ENCODE measurements around the gene BUD13.
"Not testable (repeated sequence)": the region's sequence is repeated elsewhere in the genome, so short reads cannot be mapped to it uniquely, and the experiment has no call there.

The BUD13 gene

GRCh38 chr11:116807601-116808261 is 34.9 kb upstream of the BUD13 start:
- no peaks in the 10 kb centered on the region for H3K36me3 ChIP-seq (ENCODE audit: insufficient read depth, low read length)
- H3K4me2 ChIP-seq (ENCODE audit: low read length): no peak overlapping the region
- H3K9me3 ChIP-seq (replicated peaks; ENCODE audit: low read length): no peaks in the 10 kb centered on the region
- peaks cover 26% of the 10 kb centered on the region for H3K4me1 ChIP-seq (ENCODE audit: control insufficient read depth, insufficient read depth, low read length)
- no peak overlapping the region for H3K4me3 ChIP-seq (ENCODE audit: low read length)
- no peaks in the 10 kb centered on the region for H3K27me3 ChIP-seq (ENCODE audit: control insufficient read depth, insufficient read depth, low read length)
- H3K9ac ChIP-seq (ENCODE audit: low read depth, low read length): peak overlapping the region; percentile 80

DNA sequence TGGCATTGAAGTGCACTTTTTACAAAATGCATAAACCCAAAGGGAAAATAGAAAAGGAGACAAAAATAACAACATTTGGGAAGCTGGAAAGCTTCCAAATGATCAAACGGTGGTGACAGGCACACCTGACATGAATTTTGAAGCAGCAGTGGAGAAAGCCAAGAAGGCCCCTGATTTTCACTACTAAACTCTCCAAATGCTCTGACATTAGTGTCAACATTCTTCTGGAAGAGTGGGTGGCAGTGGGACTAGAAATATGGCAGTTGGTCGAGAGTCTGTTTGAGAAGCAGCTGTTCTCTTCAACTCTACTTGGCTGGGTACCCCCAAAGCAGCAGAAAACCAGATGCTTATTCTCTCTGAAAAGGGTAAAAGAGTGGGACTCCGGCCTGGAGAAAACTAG is 31.2 kb upstream of the BUD13 start:
- Histone ChIP-seq H3K9ac (ENCODE audit: low read depth, low read length) (no peak overlapping the region), H3K9me3 (replicated peaks; ENCODE audit: low read length) (no peaks in the 10 kb centered on the region), H3K36me3 (ENCODE audit: insufficient read depth, low read length) (no peaks in the 10 kb centered on the region), H3K4me1 (ENCODE audit: control insufficient read depth, insufficient read depth, low read length) (peaks cover 14% of the 10 kb centered on the region), H3K4me2 (ENCODE audit: low read length) (no peak overlapping the region), H3K27me3 (ENCODE audit: control insufficient read depth, insufficient read depth, low read length) (peaks cover 3% of the 10 kb centered on the region), H3K4me3 (ENCODE audit: low read length) (no peak overlapping the region)

GRCh38 chr11:116801662-116802061 is 28.9 kb upstream of the BUD13 start:
- H3K4me3 ChIP-seq (ENCODE audit: low read length): not testable (repeated sequence)

GRCh38 chr11:116800610-116801009 is 27.8 kb upstream of the BUD13 start:
- H3K36me3 ChIP-seq (ENCODE audit: insufficient read depth, low read length): no peaks in the 10 kb centered on the region
- no peak overlapping the region for H3K9ac ChIP-seq (ENCODE audit: low read depth, low read length)
- H3K4me2 ChIP-seq (ENCODE audit: low read length): no peak overlapping the region
- no peaks in the 10 kb centered on the region for H3K4me1 ChIP-seq (ENCODE audit: control insufficient read depth, insufficient read depth, low read length)
- H3K27me3 ChIP-seq (ENCODE audit: control insufficient read depth, insufficient read depth, low read length): peaks cover 3% of the 10 kb centered on the region
- H3K4me3 ChIP-seq (ENCODE audit: low read length): no peak overlapping the region
- H3K9me3 ChIP-seq (replicated peaks; ENCODE audit: low read length): no peaks in the 10 kb centered on the region

More at GRCh38 chr11:116801662-116802061, 28.9 kb upstream of the BUD13 start:
- not testable (repeated sequence) for H3K9me3 ChIP-seq (replicated peaks; ENCODE audit: low read length); H3K27me3 ChIP-seq (ENCODE audit: control insufficient read depth, insufficient read depth, low read length); H3K4me1 ChIP-seq (ENCODE audit: control insufficient read depth, insufficient read depth, low read length); H3K36me3 ChIP-seq (ENCODE audit: insufficient read depth, low read length); H3K9ac ChIP-seq (ENCODE audit: low read depth, low read length); H3K4me2 ChIP-seq (ENCODE audit: low read length)

- Histone ChIP-seq H3K36me3 (ENCODE audit: insufficient read depth, low read length) (no peaks in the 10 kb centered on the region), H3K9ac (ENCODE audit: low read depth, low read length) (no peak overlapping the region), H3K9me3 (replicated peaks; ENCODE audit: low read length) (no peaks in the 10 kb centered on the region), H3K27me3 (ENCODE audit: control insufficient read depth, insufficient read depth, low read length) (peaks cover 3% of the 10 kb centered on the region), H3K4me3 (ENCODE audit: low read length) (no peak overlapping the region), H3K4me1 (ENCODE audit: control insufficient read depth, insufficient read depth, low read length) (peaks cover 6% of the 10 kb centered on the region), H3K4me2 (ENCODE audit: low read length) (no peak overlapping the region)
Observed at GRCh38 chr11:116798368-116798767, 25.6 kb upstream of the BUD13 start.

DNA sequence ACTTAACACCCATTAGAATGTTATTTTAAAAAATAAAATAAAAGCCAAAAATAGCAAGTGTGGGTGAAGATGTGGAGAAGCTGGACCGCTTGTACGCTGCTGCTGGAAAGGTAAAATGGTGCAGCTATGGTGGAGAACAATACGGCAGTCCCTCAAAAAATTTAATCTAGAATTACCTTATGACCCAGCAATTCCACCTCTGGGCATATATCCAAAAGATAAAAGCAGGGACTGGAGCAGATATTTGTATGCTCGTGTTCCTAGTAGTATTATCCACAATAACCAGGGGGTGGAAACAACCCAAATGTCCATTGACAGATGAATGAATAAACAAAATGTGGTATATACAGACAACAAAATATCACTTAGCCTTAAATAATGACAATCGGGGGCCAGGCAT is 25.0 kb upstream of the BUD13 start:
- Histone ChIP-seq H3K4me1 (ENCODE audit: control insufficient read depth, insufficient read depth, low read length) (peaks cover 10% of the 10 kb centered on the region), H3K4me2 (ENCODE audit: low read length) (no peak overlapping the region), H3K36me3 (ENCODE audit: insufficient read depth, low read length) (no peaks in the 10 kb centered on the region), H3K4me3 (ENCODE audit: low read length) (no peak overlapping the region), H3K9ac (ENCODE audit: low read depth, low read length) (no peak overlapping the region), H3K27me3 (ENCODE audit: control insufficient read depth, insufficient read depth, low read length) (peaks cover 3% of the 10 kb centered on the region), H3K9me3 (replicated peaks; ENCODE audit: low read length) (no peaks in the 10 kb centered on the region)

- no peaks in the 10 kb centered on the region for H3K36me3 ChIP-seq (ENCODE audit: insufficient read depth, low read length)
Observed at GRCh38 chr11:116796548-116796947, 23.8 kb upstream of the BUD13 start.

GRCh38 chr11:116794851-116795250 is 22.1 kb upstream of the BUD13 start:
- H3K4me2 ChIP-seq (ENCODE audit: low read length): no peak overlapping the region
- no peak overlapping the region for H3K9ac ChIP-seq (ENCODE audit: low read depth, low read length)
- H3K4me3 ChIP-seq (ENCODE audit: low read length): no peak overlapping the region
- no peaks in the 10 kb centered on the region for H3K9me3 ChIP-seq (replicated peaks; ENCODE audit: low read length)
- peaks cover 31% of the 10 kb centered on the region for H3K4me1 ChIP-seq (ENCODE audit: control insufficient read depth, insufficient read depth, low read length)
- H3K36me3 ChIP-seq (ENCODE audit: insufficient read depth, low read length): no peaks in the 10 kb centered on the region
- H3K27me3 ChIP-seq (ENCODE audit: control insufficient read depth, insufficient read depth, low read length): no peaks in the 10 kb centered on the region

More at GRCh38 chr11:116796548-116796947, 23.8 kb upstream of the BUD13 start:
- no peaks in the 10 kb centered on the region for H3K9me3 ChIP-seq (replicated peaks; ENCODE audit: low read length)
- H3K4me3 ChIP-seq (ENCODE audit: low read length): no peak overlapping the region
- H3K4me1 ChIP-seq (ENCODE audit: control insufficient read depth, insufficient read depth, low read length): peaks cover 23% of the 10 kb centered on the region
- H3K9ac ChIP-seq (ENCODE audit: low read depth, low read length): no peak overlapping the region
- H3K27me3 ChIP-seq (ENCODE audit: control insufficient read depth, insufficient read depth, low read length): peaks cover 3% of the 10 kb centered on the region
- H3K4me2 ChIP-seq (ENCODE audit: low read length): no peak overlapping the region

- Histone ChIP-seq H3K4me3 (ENCODE audit: low read length) (no peak overlapping the region), H3K9me3 (replicated peaks; ENCODE audit: low read length) (no peaks in the 10 kb centered on the region), H3K36me3 (ENCODE audit: insufficient read depth, low read length) (no peaks in the 10 kb centered on the region), H3K4me2 (ENCODE audit: low read length) (no peak overlapping the region), H3K27me3 (ENCODE audit: control insufficient read depth, insufficient read depth, low read length) (no peaks in the 10 kb centered on the region), H3K9ac (ENCODE audit: low read depth, low read length) (no peak overlapping the region), H3K4me1 (ENCODE audit: control insufficient read depth, insufficient read depth, low read length) (peaks cover 31% of the 10 kb centered on the region)
Observed at GRCh38 chr11:116793772-116794097, 20.9 kb upstream of the BUD13 start.

DNA sequence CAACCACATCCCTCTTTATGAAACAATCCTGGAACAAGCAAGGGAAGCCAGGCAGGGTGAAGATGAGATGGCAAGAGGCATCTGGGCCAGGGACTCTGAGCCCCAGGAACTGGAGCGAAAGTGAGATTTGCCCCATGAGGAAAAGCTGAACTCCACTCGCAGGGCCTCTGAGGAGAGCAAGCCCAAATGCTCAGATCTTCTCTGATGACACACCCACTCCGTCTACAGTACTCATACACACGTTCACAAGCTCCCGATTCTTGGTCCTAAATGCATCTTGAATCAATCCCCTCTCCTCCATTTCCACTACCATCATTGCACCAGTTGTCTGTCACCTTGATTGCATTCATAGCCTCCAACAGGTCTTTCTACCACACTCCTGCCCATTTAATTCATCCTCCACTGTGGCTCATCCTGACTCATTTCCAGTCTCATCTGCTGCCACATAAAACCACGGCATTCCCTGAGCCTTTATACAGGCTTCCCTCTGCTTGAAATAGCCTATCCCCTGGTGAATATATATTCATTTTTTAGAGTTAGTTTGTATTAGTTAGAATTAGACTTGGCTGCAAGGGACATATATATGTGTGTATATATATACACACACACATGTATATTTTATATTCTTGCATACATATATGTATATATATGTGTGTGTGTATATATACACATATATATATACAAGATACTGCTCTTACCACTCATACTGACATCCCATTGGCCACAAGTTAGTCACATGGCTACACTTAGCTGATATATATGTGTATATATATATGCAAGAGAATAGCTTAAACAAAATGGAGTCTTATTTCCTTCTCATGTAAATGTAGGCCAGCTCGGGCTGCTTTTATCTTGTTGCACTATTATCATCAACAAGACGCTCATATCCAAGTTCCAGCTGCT is 20.3 kb upstream of the BUD13 start:
- H3K9ac ChIP-seq (ENCODE audit: low read depth, low read length): no peak overlapping the region
- no peak overlapping the region for H3K4me3 ChIP-seq (ENCODE audit: low read length)
- H3K27me3 ChIP-seq (ENCODE audit: control insufficient read depth, insufficient read depth, low read length): no peaks in the 10 kb centered on the region
- peak overlapping the region; percentile 1 for H3K4me2 ChIP-seq (ENCODE audit: low read length)
- no peaks in the 10 kb centered on the region for H3K9me3 ChIP-seq (replicated peaks; ENCODE audit: low read length)
- no peaks in the 10 kb centered on the region for H3K36me3 ChIP-seq (ENCODE audit: insufficient read depth, low read length)
- peaks cover 36% of the 10 kb centered on the region for H3K4me1 ChIP-seq (ENCODE audit: control insufficient read depth, insufficient read depth, low read length)

GRCh38 chr11:116792144-116792868 is 19.5 kb upstream of the BUD13 start:
- Histone ChIP-seq H3K27me3 (ENCODE audit: control insufficient read depth, insufficient read depth, low read length) (no peaks in the 10 kb centered on the region), H3K4me1 (ENCODE audit: control insufficient read depth, insufficient read depth, low read length) (peaks cover 36% of the 10 kb centered on the region), H3K36me3 (ENCODE audit: insufficient read depth, low read length) (no peaks in the 10 kb centered on the region), H3K9me3 (replicated peaks; ENCODE audit: low read length) (no peaks in the 10 kb centered on the region), H3K4me3 (ENCODE audit: low read length) (no peak overlapping the region), H3K9ac (ENCODE audit: low read depth, low read length) (no peak overlapping the region), H3K4me2 (ENCODE audit: low read length) (peak overlapping the region; percentile 1)
